ENCODE data around the gene AMHR2.

DNA sequence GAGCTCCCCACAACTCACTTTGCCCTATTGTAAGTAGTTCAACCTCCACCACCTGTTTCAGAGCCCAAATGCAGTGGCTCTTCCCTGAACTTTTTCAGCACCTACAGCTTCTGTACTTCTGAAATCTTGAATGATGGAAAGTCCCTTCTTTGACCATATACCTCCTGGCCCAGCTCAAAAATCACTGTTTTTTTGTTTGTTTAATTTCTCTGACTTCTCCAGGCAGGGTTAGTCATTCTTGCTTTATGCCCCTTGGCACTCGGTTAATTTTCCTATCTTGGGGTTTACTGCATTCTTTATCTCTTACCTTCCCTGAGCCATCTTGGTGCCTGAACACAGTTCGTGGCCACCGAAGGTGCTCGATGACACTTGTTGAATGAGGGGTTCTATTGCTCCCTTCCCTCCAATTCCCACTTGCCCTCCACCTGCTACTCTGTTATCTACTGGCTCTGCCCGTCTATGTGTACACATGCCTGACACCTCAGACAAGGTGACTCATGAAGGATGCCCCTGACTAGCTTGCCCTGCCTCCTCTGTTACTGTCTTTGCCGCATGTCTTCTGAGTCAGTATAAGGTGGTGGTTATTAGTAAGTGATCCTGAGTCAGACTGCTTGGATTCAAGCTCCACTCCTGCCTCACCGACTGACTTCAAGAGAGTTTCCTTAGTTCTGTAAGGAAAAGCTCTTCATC, 4.4 kb downstream of the AMHR2 start:
- TF ChIP-seq, protein P1, sequence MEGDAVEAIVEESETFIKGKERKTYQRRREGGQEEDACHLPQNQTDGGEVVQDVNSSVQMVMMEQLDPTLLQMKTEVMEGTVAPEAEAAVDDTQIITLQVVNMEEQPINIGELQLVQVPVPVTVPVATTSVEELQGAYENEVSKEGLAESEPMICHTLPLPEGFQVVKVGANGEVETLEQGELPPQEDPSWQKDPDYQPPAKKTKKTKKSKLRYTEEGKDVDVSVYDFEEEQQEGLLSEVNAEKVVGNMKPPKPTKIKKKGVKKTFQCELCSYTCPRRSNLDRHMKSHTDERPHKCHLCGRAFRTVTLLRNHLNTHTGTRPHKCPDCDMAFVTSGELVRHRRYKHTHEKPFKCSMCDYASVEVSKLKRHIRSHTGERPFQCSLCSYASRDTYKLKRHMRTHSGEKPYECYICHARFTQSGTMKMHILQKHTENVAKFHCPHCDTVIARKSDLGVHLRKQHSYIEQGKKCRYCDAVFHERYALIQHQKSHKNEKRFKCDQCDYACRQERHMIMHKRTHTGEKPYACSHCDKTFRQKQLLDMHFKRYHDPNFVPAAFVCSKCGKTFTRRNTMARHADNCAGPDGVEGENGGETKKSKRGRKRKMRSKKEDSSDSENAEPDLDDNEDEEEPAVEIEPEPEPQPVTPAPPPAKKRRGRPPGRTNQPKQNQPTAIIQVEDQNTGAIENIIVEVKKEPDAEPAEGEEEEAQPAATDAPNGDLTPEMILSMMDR (conservative IDR thresholded peaks at IDR 0.05) = no peak
- no peak for TF ChIP-seq EZH2 (IDR thresholded peaks at IDR 0.05; ENCODE audit: low read depth)

Data from PC-9 (cell line).